ENCODE measurements around the gene POLE4.

DNA sequence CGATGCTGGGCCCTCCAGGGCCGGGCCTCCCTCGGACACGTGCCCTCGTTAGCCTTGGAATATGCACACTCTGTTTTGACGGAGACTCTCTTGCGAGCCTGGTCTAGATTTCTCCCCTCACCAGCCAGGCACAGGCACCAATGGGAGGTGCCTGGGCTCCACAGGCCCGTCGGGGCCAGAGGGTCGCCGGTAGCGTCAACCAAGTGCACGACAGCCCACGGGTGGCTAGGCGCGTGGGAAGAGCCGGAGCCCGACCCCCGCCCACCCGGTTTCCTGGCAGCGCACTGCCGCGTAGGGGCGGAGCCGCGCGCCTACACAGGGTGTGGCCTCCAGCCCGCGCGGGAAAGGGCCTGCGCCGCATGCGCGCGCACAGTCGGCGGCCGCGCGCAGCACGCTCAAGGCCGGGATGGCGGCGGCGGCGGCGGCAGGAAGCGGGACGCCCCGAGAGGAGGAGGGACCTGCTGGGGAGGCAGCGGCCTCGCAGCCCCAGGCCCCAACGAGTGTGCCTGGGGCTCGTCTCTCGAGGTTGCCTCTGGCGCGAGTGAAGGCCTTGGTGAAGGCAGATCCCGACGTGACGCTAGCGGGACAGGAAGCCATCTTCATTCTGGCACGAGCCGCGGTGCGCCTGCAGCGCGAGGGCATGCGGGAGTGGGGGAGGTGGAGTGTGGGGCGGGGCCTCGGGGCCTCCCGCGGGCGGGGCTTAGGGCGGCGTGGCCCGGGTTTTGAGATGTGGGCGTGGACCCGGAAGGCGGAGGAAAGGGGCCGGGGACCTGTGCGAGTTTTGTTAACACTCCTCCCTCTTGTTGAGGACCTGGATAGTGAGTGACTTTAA is at the start of gene POLE4:
- TF ChIP-seq, protein P1, sequence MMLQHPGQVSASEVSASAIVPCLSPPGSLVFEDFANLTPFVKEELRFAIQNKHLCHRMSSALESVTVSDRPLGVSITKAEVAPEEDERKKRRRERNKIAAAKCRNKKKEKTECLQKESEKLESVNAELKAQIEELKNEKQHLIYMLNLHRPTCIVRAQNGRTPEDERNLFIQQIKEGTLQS (IDR thresholded peaks at IDR 0.05) = no peak
- TF ChIP-seq, protein P2, sequence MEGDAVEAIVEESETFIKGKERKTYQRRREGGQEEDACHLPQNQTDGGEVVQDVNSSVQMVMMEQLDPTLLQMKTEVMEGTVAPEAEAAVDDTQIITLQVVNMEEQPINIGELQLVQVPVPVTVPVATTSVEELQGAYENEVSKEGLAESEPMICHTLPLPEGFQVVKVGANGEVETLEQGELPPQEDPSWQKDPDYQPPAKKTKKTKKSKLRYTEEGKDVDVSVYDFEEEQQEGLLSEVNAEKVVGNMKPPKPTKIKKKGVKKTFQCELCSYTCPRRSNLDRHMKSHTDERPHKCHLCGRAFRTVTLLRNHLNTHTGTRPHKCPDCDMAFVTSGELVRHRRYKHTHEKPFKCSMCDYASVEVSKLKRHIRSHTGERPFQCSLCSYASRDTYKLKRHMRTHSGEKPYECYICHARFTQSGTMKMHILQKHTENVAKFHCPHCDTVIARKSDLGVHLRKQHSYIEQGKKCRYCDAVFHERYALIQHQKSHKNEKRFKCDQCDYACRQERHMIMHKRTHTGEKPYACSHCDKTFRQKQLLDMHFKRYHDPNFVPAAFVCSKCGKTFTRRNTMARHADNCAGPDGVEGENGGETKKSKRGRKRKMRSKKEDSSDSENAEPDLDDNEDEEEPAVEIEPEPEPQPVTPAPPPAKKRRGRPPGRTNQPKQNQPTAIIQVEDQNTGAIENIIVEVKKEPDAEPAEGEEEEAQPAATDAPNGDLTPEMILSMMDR (IDR thresholded peaks at IDR 0.05; ENCODE audit: low read depth, low read length, missing input control) = no peak
- TF ChIP-seq, protein P3, sequence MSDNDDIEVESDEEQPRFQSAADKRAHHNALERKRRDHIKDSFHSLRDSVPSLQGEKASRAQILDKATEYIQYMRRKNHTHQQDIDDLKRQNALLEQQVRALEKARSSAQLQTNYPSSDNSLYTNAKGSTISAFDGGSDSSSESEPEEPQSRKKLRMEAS (IDR thresholded peaks at IDR 0.05) = peak; percentile 76
- TF ChIP-seq, protein P4, sequence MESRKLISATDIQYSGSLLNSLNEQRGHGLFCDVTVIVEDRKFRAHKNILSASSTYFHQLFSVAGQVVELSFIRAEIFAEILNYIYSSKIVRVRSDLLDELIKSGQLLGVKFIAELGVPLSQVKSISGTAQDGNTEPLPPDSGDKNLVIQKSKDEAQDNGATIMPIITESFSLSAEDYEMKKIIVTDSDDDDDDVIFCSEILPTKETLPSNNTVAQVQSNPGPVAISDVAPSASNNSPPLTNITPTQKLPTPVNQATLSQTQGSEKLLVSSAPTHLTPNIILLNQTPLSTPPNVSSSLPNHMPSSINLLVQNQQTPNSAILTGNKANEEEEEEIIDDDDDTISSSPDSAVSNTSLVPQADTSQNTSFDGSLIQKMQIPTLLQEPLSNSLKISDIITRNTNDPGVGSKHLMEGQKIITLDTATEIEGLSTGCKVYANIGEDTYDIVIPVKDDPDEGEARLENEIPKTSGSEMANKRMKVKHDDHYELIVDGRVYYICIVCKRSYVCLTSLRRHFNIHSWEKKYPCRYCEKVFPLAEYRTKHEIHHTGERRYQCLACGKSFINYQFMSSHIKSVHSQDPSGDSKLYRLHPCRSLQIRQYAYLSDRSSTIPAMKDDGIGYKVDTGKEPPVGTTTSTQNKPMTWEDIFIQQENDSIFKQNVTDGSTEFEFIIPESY (IDR thresholded peaks at IDR 0.05) = no peak
- TF ChIP-seq, protein P5, sequence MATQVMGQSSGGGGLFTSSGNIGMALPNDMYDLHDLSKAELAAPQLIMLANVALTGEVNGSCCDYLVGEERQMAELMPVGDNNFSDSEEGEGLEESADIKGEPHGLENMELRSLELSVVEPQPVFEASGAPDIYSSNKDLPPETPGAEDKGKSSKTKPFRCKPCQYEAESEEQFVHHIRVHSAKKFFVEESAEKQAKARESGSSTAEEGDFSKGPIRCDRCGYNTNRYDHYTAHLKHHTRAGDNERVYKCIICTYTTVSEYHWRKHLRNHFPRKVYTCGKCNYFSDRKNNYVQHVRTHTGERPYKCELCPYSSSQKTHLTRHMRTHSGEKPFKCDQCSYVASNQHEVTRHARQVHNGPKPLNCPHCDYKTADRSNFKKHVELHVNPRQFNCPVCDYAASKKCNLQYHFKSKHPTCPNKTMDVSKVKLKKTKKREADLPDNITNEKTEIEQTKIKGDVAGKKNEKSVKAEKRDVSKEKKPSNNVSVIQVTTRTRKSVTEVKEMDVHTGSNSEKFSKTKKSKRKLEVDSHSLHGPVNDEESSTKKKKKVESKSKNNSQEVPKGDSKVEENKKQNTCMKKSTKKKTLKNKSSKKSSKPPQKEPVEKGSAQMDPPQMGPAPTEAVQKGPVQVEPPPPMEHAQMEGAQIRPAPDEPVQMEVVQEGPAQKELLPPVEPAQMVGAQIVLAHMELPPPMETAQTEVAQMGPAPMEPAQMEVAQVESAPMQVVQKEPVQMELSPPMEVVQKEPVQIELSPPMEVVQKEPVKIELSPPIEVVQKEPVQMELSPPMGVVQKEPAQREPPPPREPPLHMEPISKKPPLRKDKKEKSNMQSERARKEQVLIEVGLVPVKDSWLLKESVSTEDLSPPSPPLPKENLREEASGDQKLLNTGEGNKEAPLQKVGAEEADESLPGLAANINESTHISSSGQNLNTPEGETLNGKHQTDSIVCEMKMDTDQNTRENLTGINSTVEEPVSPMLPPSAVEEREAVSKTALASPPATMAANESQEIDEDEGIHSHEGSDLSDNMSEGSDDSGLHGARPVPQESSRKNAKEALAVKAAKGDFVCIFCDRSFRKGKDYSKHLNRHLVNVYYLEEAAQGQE (IDR thresholded peaks at IDR 0.05) = no peak
- TF ChIP-seq SP1 (IDR thresholded peaks at IDR 0.05) = no peak
- no peak for TF ChIP-seq RAD21 (IDR thresholded peaks at IDR 0.05)
- no peak for TF ChIP-seq FOXA1 (IDR thresholded peaks at IDR 0.05)
- TF ChIP-seq TAF1 (conservative IDR thresholded peaks at IDR 0.05) = no peak
- TF ChIP-seq GABPA (IDR thresholded peaks at IDR 0.05 in 1 of 2, conservative IDR thresholded peaks at IDR 0.05 in 1 of 2) = peak in 1 of 2 donors; percentile 29
- TF ChIP-seq JUND (IDR thresholded peaks at IDR 0.05) = no peak

All from liver (tissue), 3 donors.